NCI-H1417 treated with DMSO at 0.1 percent for 48 hours (cell line): Measurements from ENCODE around the gene SMG6.

ENCODE experiments used
- DNase-seq: peaks from one replicate; lab custom pipeline; 2025; lab: John Stamatoyannopoulos, UW

SMG6 gene

GRCh38 chr17:2102931-2103809 lies 200.4 kb downstream of the SMG6 start:
- DNase-seq, result no peak

GRCh38 chr17:2101448-2102257 lies 201.9 kb downstream of the SMG6 start:
- DNase-seq, result no peak

GRCh38 chr17:2095536-2095910 lies 208.1 kb downstream of the SMG6 start:
- no peak for DNase-seq

- no peak for DNase-seq
Observed at GRCh38 chr17:2094891-2095535, 208.6 kb downstream of the SMG6 start.

- DNase-seq, result no peak
Observed at GRCh38 chr17:2093349-2093748, 210.2 kb downstream of the SMG6 start.

- no peak for DNase-seq
Observed at GRCh38 chr17:2092253-2092652, 211.3 kb downstream of the SMG6 start.

- no peak for DNase-seq
Observed at GRCh38 chr17:2090804-2091534, 212.6 kb downstream of the SMG6 start.

GRCh38 chr17:2090210-2090641 lies 213.4 kb downstream of the SMG6 start:
- DNase-seq, result no peak

GRCh38 chr17:2089021-2089422 lies 214.6 kb downstream of the SMG6 start:
- DNase-seq, result no peak

- DNase-seq, result no peak
Observed at GRCh38 chr17:2087597-2088211, 215.9 kb downstream of the SMG6 start.

GRCh38 chr17:2086306-2086705 lies 217.3 kb downstream of the SMG6 start:
- no peak for DNase-seq

GRCh38 chr17:2085648-2085949 lies 218.0 kb downstream of the SMG6 start:
- DNase-seq, result no peak

GRCh38 chr17:2084766-2085647 lies 218.6 kb downstream of the SMG6 start:
- no peak for DNase-seq

- DNase-seq, result no peak
Observed at GRCh38 chr17:2084036-2084765, 219.4 kb downstream of the SMG6 start.

GRCh38 chr17:2083613-2084035 lies 220.0 kb downstream of the SMG6 start:
- no peak for DNase-seq

- no peak for DNase-seq
Observed at GRCh38 chr17:2082003-2082781, 221.4 kb downstream of the SMG6 start.

- DNase-seq, result no peak
Observed at GRCh38 chr17:2081564-2081963, 222.0 kb downstream of the SMG6 start.

GRCh38 chr17:2077040-2077439 lies 226.5 kb downstream of the SMG6 start:
- DNase-seq, result no peak
